Fibroblast of skin of scalp (primary cell): ENCODE measurements around the gene TSHR.
A peak's percentile ranks its signal among the peaks of the same experiment; 100 is the strongest.
"Not testable (repeated sequence)": the region's sequence is repeated elsewhere in the genome, so short reads cannot be mapped to it uniquely, and the experiment has no call there.

Source experiments
- DNase-seq: peaks from one replicate; pipeline ENCODE4 v3.0.0-alpha.2; 2013

The TSHR gene

DNA sequence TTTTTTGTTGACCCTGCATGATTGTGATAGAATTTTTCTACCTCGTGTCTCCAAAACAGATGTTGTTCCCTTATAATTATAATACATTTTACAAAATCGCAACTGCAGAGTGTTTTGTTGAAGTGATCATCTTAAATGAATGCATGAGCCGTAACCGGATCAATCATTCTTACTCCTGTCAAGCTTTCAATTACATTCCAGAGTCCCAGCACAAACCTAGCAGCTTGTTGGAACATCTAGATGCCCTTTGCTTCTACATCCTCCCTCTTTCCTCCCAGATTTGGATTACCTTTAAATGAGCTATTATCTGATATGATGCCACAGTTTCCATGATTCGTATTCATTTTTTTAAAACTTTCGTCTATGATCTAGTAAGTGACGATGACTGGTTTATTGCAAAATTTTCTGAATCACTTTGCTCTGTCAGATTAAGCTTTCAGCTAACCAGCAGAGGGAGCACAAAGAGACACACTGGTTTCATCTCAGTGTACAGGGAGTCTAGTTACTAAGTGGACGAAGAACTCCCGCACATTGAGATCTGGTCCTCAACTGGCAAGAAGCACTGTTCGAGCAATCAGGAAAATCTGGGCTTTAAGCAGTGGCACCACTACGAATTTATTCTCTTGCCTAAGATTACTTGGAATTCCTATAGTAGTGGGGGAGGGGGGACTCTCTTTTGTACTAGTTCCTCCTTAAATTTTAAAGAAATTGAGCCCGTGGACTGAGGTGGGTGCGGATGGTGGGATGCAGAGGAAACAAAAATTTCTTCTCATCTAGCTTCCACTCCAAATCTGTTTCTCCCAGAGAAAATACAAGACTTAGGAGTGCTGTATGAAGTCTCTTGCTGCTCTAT is 40.9 kb downstream of the TSHR start:
- peak; percentile 71 for DNase-seq

DNA sequence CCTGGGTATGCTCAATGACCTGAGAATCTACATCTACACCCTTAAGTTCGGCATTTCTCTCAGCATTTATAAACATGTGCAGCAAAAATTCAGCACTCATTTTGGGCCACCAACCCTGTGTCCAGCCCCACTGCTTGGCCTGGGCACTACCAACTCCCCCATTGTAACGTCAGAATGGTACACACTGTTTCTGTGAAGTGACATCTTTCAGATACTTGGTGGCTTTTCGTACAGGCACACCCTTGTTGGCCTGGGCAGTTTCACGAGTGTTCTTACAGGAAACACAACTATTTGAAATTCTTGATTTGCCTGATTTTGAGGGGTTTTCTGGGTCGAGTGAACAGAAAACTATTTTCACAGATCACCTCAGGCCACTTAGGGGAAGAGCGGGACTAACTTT is 46.0 kb downstream of the TSHR start:
- DNase-seq, result no peak

- no peak for DNase-seq
These were observed 49.2 kb downstream of the TSHR start for GRCh38 chr14:81004575-81004974.

DNA sequence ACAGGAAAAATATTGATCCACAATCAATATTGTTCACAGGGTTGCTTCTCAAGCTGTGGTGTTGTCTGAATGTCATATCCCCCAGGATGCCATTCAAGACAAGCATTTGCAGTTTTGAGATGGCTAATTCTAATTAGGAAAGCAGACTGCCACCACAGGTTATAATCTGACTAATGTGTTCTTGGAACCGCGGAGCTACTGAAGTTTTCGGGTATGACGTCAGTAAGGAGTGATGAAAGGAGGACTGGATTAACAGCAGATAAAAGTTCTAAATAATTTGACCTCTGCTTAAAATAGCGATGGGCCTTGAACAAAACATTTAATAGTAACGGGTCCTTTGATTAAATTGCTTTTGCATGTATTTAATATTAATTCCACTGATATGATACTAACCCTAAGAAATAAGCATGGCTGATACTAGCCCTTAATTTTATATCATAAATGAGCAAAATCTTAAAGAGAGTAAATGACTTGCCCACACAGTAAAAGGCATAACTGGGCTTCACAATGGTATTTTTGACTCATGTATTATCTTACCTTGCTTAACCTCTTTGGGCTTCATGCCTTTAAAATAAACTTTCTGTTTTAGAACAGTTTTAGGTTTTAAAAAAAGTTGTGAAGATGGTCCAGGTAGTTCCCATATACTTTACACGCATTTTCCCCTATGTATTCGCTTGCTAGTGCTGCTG is 50.3 kb downstream of the TSHR start:
- no peak for DNase-seq

- DNase-seq, result no peak
These were observed 50.8 kb downstream of the TSHR start for GRCh38 chr14:81006266-81006665.

DNA sequence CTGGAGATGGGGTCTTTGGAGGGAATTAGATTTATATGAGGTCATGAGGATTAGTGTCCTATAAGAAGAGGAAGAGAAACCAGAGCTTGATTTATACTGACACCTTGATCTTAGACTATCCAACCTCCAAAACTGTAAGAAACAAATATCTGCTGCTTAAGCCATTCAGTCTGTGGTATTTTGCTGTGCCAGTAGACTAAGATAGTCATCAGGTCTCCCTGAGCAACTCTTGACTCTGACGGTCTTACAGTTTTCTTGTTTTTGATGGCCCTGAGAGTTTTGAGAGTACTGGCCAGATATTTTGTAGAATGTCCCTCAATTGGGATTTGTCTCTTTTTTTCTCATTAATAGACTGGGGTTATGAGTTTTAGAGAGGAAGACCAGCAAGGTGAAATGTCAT is 51.7 kb downstream of the TSHR start:
- no peak for DNase-seq

- no peak for DNase-seq
These were observed 53.9 kb downstream of the TSHR start for GRCh38 chr14:81009346-81009745.

- no peak for DNase-seq
These were observed 62.8 kb downstream of the TSHR start for GRCh38 chr14:81018251-81018650.

GRCh38 chr14:81018684-81019083 is 63.3 kb downstream of the TSHR start:
- no peak for DNase-seq

DNA sequence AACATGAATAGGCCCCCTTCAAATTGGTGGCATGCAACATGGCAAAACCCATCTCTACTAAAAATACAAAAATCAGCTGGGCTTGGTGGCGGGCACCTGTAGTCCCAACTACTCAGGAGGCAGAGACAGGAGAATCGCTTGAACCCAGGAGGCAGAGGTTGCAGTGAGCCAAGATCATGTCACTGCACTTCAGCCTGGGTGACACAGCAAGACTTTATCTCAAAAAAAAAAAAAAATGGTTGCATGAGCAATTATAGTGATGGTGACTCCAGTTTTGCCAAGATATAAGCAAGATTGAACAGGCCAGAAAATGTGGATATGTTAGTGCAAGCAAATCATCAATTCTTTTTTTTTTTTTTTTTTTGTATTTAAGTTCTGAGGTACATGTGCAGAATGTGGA is 63.7 kb downstream of the TSHR start:
- not testable (repeated sequence) for DNase-seq

GRCh38 chr14:81023095-81023710 is 67.8 kb downstream of the TSHR start:
- DNase-seq, result no peak

DNA sequence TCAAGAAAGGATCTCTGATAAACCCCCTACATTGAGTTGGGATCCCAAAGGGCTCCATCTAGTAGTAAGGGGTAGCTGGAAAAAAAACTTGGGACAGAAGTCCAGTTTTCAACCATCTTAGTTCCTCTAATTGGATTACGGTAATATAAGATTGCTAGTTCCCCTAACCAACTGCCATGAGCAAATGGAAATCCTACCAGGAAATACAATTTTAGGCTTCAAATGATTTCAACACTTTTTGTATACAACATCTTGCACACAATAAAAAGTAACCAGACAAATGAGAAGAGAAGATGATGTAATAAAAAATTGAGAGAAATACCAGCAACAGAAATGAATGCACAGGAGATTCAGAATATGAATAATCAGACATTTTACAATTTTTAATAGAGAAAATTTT is 73.0 kb downstream of the TSHR start:
- DNase-seq, result no peak

- DNase-seq, result no peak
These were observed 76.1 kb downstream of the TSHR start for GRCh38 chr14:81031488-81031887.

DNA sequence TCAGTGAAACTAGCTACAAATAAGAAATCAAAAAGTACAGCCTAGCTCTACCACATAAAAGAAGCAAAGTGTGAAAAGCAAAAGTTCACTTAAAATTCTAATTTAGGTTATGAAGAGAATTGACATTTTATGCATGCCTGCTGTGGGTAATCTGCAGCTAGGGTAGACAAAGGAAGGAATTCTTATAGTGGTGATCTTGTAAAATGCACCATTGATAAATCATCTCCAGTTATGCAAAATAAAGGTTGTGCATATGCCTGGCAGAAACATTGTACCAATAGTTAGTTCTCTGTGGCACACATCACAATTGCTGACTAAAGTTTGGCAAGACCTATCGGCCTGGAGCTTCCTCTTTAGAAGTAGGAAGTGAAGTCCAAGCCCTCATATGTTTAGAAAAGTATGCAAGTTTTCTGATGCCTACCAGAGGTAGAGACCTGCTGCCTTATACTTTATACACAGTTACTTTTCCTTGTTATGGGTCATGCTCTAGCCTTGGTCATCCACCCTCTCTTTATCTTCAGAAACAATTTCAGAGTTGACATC is 78.3 kb downstream of the TSHR start:
- DNase-seq, result no peak

DNA sequence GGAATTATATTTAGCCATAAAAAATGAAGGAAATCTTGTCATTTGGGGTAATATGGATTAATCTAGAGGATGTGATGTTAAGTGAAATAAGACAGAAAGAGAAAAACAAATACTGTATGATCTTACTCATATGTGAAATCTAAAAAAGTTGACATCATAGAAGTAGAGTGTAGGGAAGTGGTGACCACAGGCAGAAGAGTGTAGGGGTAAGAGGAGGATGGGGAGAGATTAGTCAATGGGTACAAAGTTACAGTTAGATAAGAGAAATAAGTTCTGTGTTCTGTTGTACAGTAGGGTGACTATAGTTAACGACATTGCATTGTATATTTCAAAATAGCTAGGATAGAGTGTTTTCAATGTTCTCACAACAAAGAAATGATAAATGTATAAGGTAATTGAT is 87.0 kb downstream of the TSHR start:
- DNase-seq, result no peak

GRCh38 chr14:81051547-81051946 is 96.1 kb downstream of the TSHR start:
- no peak for DNase-seq

DNA sequence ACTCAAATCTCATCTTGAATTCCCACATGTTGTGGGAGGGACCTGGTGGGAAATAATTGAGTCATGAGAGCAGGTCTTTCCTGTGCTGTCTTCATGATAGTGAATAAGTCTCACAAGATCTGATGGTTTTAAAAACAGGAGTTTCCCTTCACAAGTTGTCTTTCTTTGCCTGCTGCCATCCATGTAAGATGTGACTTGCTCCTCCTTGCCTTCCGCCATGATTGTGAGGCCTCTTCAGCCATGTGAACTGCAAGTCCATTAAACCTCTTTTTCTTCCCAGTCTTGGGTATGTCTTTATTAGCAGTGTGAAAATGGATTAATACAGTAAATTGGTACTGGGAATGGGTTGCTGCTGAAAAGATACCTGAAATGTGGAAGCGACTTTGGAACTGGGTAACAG is 98.6 kb downstream of the TSHR start:
- DNase-seq, result not testable (repeated sequence)

- DNase-seq, result no peak
These were observed 100.5 kb downstream of the TSHR start for GRCh38 chr14:81055971-81056370.

GRCh38 chr14:81062380-81062779 is 107.0 kb downstream of the TSHR start:
- DNase-seq, result no peak

GRCh38 chr14:81062816-81063215 is 107.4 kb downstream of the TSHR start:
- no peak for DNase-seq

DNA sequence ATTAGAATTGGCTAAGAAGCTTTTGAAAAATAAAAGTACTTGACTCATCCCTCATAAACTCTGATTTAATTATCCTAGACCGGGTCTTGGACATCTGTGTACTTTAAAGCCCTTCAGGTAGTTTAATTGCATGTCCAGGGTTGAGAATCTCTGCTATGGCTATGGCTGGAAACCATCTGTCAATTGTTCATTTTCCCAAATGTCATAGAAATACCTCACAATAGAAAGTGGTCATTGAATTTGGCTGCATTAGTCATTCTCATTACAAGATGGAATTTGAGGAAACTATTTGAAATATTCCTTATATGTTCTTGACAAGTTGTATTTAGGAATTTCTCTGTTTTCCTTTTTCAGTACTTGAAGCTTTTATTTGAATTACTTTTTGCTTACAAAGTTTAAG is 111.3 kb downstream of the TSHR start:
- no peak for DNase-seq

GRCh38 chr14:81067156-81067555 is 111.7 kb downstream of the TSHR start:
- DNase-seq, result no peak

DNA sequence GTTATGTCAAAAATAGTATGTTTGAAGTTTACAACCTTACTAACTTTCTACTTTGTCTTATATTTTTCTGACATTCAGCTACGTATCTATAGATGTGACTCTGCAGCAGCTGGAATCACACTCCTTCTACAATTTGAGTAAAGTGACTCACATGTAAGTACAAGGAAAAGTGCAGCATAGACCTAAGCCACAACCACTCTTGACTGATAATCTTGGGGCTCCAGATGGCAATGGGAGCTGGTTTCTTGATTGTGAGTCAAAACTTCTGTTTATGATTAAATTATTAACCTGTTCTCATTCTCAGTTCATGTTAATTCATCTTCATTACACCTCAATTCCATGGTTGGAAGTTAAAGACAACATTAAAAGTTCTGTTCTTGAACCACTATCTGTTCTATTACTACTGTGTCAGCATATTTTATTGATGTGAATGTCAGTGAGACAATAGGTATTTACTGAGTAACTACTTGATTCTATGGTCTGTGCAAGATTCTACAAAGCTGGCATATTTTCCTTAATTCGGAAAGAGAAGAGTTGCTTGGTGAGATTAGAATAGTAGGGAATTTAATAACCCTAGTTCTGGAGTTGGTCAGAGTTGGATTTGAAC is 112.9 kb downstream of the TSHR start:
- DNase-seq, result no peak
